ENCODE data around the gene APBA2. TPM values are rescaled to one million over a fixed set of nuclear protein-coding genes. Genes with fewer than 3 reads are reported as not detected.

The APBA2 gene
- total RNA-seq, 1 experiment from 2014 or later = not detected

DNA sequence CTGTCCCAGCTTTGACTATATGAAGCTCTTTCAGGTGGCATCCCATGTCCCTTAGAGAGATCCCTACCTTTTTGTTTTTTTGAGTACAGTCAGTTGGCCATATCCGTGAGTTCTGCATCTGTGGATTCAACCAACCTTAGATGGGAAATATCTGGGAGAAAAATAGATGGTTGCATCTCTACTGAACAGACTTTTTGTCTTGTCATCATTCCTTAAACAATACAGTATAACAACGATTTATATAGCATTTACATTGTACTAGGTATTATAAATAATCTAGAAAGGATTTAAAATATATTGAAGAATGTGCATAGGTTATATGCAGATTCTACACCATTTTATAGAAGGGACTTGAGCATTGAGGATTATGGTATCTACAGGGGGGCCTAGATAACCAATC is 65.1 kb downstream of the APBA2 start:
- H3K4me3 ChIP-seq (ENCODE audit: low read depth, low read length) = no peak overlapping the region
- intact Hi-C loops (cut with micrococcal nuclease; ENCODE audit: unreplicated experiment) = no loop called here
- H3K9me3 ChIP-seq = no peaks in the 10 kb centered on the region
- Mint-ChIP-seq H3K4me1 (ENCODE audit: low read depth, unreplicated experiment) (no peaks in the 10 kb centered on the region), H3K4me3 (ENCODE audit: unreplicated experiment) (no peak overlapping the region), H3K36me3 (ENCODE audit: insufficient read depth, unreplicated experiment) (no peaks in the 10 kb centered on the region), H3K27ac (ENCODE audit: unreplicated experiment) (no peak overlapping the region), H3K27me3 (ENCODE audit: insufficient read depth, unreplicated experiment) (peaks cover 17% of the 10 kb centered on the region), H3K9me3 (ENCODE audit: unreplicated experiment) (peaks cover 6% of the 10 kb centered on the region)
- ChIA-PET POLR2A (no interaction called here), CTCF (no interaction called here)
- H3K36me3 ChIP-seq (ENCODE audit: control insufficient read depth, insufficient read depth, low read length) = no peaks in the 10 kb centered on the region
- BruUV-seq (replicated peaks) = no TSS peak
- no peaks in the 10 kb centered on the region for H3K4me1 ChIP-seq
- TF ChIP-seq CTCF (IDR thresholded peaks at IDR 0.05; ENCODE audit: insufficient read depth in 1 of 2, low read depth in 1 of 2, low read length in 1 of 2, severe bottlenecking in 1 of 2, unreplicated experiment in 1 of 2) = no peak
- no peak for DNase-seq
- no peaks in the 10 kb centered on the region for H3K27me3 ChIP-seq (replicated peaks; ENCODE audit: control insufficient read depth, insufficient read depth, low read length)

DNA sequence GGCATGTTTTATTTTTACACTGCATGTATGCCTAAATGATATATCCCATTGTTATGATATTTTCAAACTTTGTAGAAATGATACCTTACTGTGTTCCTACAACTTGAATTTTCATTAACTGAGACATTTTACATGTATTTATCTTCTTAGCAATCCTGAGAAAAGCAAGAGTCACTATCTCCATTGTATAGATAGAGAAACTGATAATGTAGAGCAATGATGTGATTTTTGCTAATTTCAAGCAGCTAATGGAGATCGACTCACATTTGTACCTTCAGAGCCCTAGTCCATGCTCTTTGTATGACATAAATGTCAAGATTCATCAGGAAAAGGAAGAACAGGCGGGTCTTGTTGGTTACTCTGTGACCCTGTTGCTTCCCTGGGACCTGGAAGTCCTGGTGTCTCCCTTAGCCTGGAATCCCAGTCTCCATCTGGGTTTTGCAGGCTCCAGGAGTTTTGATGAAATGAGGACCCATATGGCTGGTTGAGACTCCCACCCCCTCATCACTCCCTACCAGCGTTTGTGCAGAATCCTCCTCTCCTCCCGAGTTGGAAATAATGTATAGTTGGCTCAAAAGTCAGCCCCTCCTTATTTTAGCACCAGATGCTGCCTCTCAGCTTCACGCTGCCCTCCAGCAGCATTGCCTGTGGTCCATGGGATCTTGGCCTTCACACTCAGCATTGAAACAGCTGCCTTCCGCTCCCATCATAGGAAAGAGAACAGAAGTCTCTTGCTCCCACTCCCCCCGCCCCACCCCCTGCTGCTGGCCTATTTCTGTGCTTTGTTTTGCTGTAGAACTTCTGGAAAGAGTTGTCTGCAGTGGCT is 67.1 kb downstream of the APBA2 start:
- Mint-ChIP-seq H3K36me3 (ENCODE audit: insufficient read depth, unreplicated experiment) (no peaks in the 10 kb centered on the region), H3K27ac (ENCODE audit: unreplicated experiment) (no peak overlapping the region), H3K4me1 (ENCODE audit: low read depth, unreplicated experiment) (no peaks in the 10 kb centered on the region), H3K9me3 (ENCODE audit: unreplicated experiment) (no peaks in the 10 kb centered on the region), H3K27me3 (ENCODE audit: insufficient read depth, unreplicated experiment) (peaks cover 17% of the 10 kb centered on the region), H3K4me3 (ENCODE audit: unreplicated experiment) (no peak overlapping the region)
- intact Hi-C loops (cut with micrococcal nuclease; ENCODE audit: unreplicated experiment) = no loop called here
- POLR2A ChIA-PET = no interaction called here
- H3K4me3 ChIP-seq (ENCODE audit: low read depth, low read length) = no peak overlapping the region
- H3K9me3 ChIP-seq = no peaks in the 10 kb centered on the region
- H3K36me3 ChIP-seq (ENCODE audit: control insufficient read depth, insufficient read depth, low read length) = no peaks in the 10 kb centered on the region
- TF ChIP-seq CTCF (IDR thresholded peaks at IDR 0.05; ENCODE audit: insufficient read depth in 1 of 2, low read depth in 1 of 2, low read length in 1 of 2, severe bottlenecking in 1 of 2, unreplicated experiment in 1 of 2) = no peak
- CTCF ChIA-PET = no interaction called here
- H3K4me1 ChIP-seq = no peaks in the 10 kb centered on the region
- no TSS peak for BruUV-seq (replicated peaks)
- H3K27me3 ChIP-seq (replicated peaks; ENCODE audit: control insufficient read depth, insufficient read depth, low read length) = no peaks in the 10 kb centered on the region
- DNase-seq = no peak

DNA sequence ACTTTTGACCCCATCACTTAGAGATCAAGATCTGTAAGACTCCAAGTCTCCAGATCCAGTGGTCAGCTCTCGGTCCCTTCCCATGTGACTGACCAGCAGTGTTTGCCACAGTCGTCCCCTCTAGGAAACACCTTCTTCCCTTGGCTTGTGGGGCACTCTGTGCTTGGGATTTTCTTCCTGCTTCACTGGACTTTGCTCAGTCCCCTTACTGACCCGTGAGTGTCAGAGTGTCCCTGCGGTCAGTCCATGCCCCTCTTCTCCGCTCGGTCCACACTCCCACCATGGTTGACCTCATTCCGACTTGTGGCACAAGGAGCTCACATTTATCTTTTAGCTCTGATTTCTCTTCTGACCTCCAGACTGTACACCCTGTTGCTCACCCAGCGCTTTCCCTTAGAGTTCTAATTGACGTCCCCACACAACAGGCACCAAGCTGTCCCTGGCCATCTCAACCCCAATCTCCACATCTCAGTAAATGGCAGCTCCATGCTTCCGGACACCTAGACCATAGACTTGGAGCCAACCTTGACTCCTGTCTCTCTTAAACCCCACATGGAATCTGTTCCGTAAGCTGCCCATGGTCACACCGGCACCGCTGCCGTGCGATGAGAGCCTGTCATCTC is 67.9 kb downstream of the APBA2 start:
- no peak for DNase-seq
- H3K9me3 ChIP-seq = no peaks in the 10 kb centered on the region
- H3K27me3 Mint-ChIP-seq (ENCODE audit: insufficient read depth, unreplicated experiment) = peaks cover 15% of the 10 kb centered on the region
- ChIA-PET CTCF (no interaction called here), POLR2A (no interaction called here)
- no TSS peak for BruUV-seq (replicated peaks)
- H3K36me3 ChIP-seq (ENCODE audit: control insufficient read depth, insufficient read depth, low read length) = no peaks in the 10 kb centered on the region
- H3K4me1 Mint-ChIP-seq (ENCODE audit: low read depth, unreplicated experiment) = no peaks in the 10 kb centered on the region
- no peaks in the 10 kb centered on the region for H3K4me1 ChIP-seq
- no peak overlapping the region for H3K27ac Mint-ChIP-seq (ENCODE audit: unreplicated experiment)
- H3K4me3 ChIP-seq (ENCODE audit: low read depth, low read length) = no peak overlapping the region
- intact Hi-C loops (cut with micrococcal nuclease; ENCODE audit: unreplicated experiment) = no loop called here
- H3K36me3 Mint-ChIP-seq (ENCODE audit: insufficient read depth, unreplicated experiment) = no peaks in the 10 kb centered on the region
- TF ChIP-seq CTCF (IDR thresholded peaks at IDR 0.05; ENCODE audit: insufficient read depth in 1 of 2, low read depth in 1 of 2, low read length in 1 of 2, severe bottlenecking in 1 of 2, unreplicated experiment in 1 of 2) = no peak
- H3K4me3 Mint-ChIP-seq (ENCODE audit: unreplicated experiment) = no peak overlapping the region
- H3K9me3 Mint-ChIP-seq (ENCODE audit: unreplicated experiment) = no peaks in the 10 kb centered on the region
- H3K27me3 ChIP-seq (replicated peaks; ENCODE audit: control insufficient read depth, insufficient read depth, low read length) = no peaks in the 10 kb centered on the region
